Memory B cell (primary cell): ENCODE data around the gene BTBD9.
A peak's percentile ranks its signal among the peaks of the same experiment; 100 is the strongest.
"Not testable (repeated sequence)": the region's sequence is repeated elsewhere in the genome, so short reads cannot be mapped to it uniquely, and the experiment has no call there.

Experiments
- ATAC-seq: fragments of 150-1000 bp; cut with Tn5 transposase; 2 replicates; pipeline ENCODE4 v1.10.0; 2021; ENCODE audit warnings: low read depth, mild to moderate bottlenecking, moderate library complexity
- DNase-seq, 2 donors: peaks; one replicate each; pipeline ENCODE4 v3.0.0; 2022; ENCODE audit warnings: low spot score in 2 of 2
- H3K27ac Mint-ChIP-seq: one replicate; pipeline ENCODE4 v1.8.0; 2022; ENCODE audit warnings: mild to moderate bottlenecking, moderate library complexity, mixed read lengths
- H3K27me3 Mint-ChIP-seq: one replicate; pipeline ENCODE4 v1.8.0; 2022; ENCODE audit warnings: mixed read lengths
- H3K36me3 Mint-ChIP-seq: one replicate; pipeline ENCODE4 v1.8.0; 2022; ENCODE audit warnings: mild to moderate bottlenecking, mixed read lengths
- H3K4me1 Mint-ChIP-seq: one replicate; pipeline ENCODE4 v1.8.0; 2022; ENCODE audit warnings: mixed read lengths
- H3K4me3 Mint-ChIP-seq: one replicate; pipeline ENCODE4 v1.8.0; 2022; ENCODE audit warnings: mild to moderate bottlenecking, moderate library complexity, mixed read lengths
- H3K9me3 Mint-ChIP-seq: one replicate; pipeline ENCODE4 v1.8.0; 2022; ENCODE audit warnings: mixed read lengths

Gene BTBD9

GRCh38 chr6:38349795-38350194 is 289.9 kb downstream of the BTBD9 start:
- H3K4me3 Mint-ChIP-seq = no peak overlapping the region
- H3K9me3 Mint-ChIP-seq = no peaks in the 10 kb centered on the region
- no peaks in the 10 kb centered on the region for H3K27me3 Mint-ChIP-seq
- ATAC-seq (no peak), DNase-seq (no peak)
- no peak overlapping the region for H3K27ac Mint-ChIP-seq
- H3K36me3 Mint-ChIP-seq = peaks cover 9% of the 10 kb centered on the region
- peaks cover 12% of the 10 kb centered on the region for H3K4me1 Mint-ChIP-seq

- no peak for ATAC-seq
- peaks cover 14% of the 10 kb centered on the region for H3K36me3 Mint-ChIP-seq
Measured at GRCh38 chr6:38349221-38349620, 290.5 kb downstream of the BTBD9 start.

DNA sequence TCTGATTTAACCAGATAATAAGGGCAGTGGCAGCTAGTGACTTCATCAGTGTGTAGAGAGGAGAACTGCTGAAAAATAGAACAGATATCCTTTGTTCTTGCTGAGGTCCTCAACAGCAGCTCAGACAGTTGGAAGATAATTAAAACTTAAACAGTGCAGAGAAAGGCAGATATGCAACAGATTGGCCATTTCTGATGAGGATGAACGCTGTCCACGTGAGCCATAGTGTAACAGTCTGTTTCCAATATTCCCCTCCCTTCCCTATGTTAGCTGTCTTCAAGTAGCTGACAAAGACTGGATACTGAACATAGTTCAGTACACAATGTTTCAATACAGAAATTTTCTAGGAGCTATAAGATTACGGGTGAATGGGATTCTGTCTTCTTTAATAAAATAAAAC is 291.4 kb downstream of the BTBD9 start:
- Mint-ChIP-seq H3K4me3 (no peak overlapping the region), H3K36me3 (peaks cover 19% of the 10 kb centered on the region), H3K27me3 (no peaks in the 10 kb centered on the region), H3K4me1 (peaks cover 8% of the 10 kb centered on the region), H3K9me3 (no peaks in the 10 kb centered on the region), H3K27ac (no peak overlapping the region)
- no peak for DNase-seq
- ATAC-seq = no peak

More at GRCh38 chr6:38349221-38349620, 290.5 kb downstream of the BTBD9 start:
- no peak overlapping the region for H3K27ac Mint-ChIP-seq
- no peak for DNase-seq
- peaks cover 8% of the 10 kb centered on the region for H3K4me1 Mint-ChIP-seq
- no peaks in the 10 kb centered on the region for H3K27me3 Mint-ChIP-seq
- H3K9me3 Mint-ChIP-seq = no peaks in the 10 kb centered on the region
- H3K4me3 Mint-ChIP-seq = no peak overlapping the region

DNA sequence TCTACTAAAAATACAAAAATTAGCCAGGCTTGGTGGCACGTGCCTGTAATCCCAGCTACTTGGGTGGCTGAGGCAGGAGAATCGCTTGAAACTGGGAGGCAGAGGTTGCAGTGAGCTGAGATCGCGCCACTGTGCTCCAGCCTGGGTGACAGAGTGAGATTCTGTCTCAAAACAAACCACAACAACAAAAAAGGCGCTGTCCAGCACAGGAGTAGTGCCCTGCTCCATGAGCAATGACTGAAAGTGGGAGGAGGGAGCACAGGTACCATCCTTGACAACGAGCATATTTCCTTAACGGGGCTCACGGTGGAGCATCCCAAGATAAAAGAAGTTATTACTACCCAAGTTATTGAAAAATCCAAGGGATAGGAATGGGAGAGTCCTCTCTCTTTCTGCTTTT is 291.9 kb downstream of the BTBD9 start:
- not testable (repeated sequence) for H3K27me3 Mint-ChIP-seq, H3K27ac Mint-ChIP-seq, H3K4me1 Mint-ChIP-seq, H3K4me3 Mint-ChIP-seq, ATAC-seq, H3K9me3 Mint-ChIP-seq, DNase-seq
- H3K36me3 Mint-ChIP-seq = peaks cover 23% of the 10 kb centered on the region

DNA sequence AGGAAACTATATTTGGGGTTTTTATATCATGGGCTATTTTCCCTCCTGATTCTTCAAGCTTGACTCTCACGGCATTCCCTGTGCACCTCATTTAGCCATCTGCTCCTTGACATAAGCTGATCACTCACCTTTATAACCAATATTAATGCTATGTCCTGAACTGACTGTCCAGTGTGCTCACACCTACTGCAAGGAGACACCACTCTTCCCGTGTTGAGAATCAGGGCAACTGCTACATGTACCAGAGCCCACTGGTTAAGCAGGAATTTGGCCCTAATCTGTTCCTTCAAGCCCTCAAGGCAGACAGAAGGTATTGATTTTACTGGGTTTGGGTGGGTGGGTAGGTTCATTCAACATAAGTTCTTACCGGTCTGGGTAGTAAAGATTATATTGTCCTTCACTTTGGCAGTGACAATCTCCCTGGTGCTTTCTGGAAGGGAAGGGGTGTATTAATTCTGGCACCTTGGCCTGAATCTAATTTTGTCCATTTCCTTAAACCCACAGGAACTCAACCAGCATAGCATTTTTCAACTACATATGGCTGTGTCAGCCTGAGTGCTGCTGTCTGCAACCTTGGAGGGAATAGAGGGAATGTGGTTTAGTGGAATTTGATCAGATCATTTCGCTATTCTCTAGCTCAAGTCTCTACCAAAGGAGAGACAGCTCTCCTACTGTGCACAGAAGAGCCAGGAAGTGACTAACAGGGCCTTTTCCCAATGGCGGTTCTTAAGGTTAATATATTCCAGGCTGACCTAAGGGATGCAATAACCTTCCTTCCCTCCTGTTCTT is 293.2 kb downstream of the BTBD9 start:
- no peaks in the 10 kb centered on the region for H3K9me3 Mint-ChIP-seq
- ATAC-seq (no peak), DNase-seq (no peak)
- H3K27me3 Mint-ChIP-seq = no peaks in the 10 kb centered on the region
- peaks cover 25% of the 10 kb centered on the region for H3K36me3 Mint-ChIP-seq
- no peak overlapping the region for H3K4me3 Mint-ChIP-seq
- peaks cover 2% of the 10 kb centered on the region for H3K4me1 Mint-ChIP-seq
- H3K27ac Mint-ChIP-seq = no peak overlapping the region

GRCh38 chr6:38345586-38345985 is 294.1 kb downstream of the BTBD9 start:
- Mint-ChIP-seq H3K4me3 (no peak overlapping the region), H3K9me3 (no peaks in the 10 kb centered on the region), H3K4me1 (no peaks in the 10 kb centered on the region), H3K36me3 (peaks cover 26% of the 10 kb centered on the region), H3K27ac (no peak overlapping the region), H3K27me3 (no peaks in the 10 kb centered on the region)
- no peak for DNase-seq
- no peak for ATAC-seq

DNA sequence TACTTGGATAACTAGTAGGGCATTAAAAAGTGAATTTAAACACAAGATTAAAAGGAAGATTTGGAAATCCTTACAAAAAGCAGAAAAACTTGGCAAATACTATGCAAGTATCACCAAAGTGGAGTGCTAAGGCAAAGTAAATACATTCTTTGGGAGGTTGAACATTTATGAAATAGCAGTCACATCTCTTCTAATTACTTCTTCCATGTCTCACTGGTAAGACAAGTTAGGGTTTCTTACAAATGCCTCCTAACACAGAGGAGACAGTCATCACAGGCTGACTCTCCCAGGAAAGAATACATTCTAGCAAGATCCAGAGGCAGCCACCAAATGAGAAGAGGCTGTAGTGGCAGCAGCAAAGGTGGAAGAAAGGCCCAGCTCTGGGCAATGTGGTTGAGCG is 298.2 kb downstream of the BTBD9 start:
- H3K27ac Mint-ChIP-seq = no peak overlapping the region
- H3K4me3 Mint-ChIP-seq = no peak overlapping the region
- peaks cover 42% of the 10 kb centered on the region for H3K36me3 Mint-ChIP-seq
- H3K4me1 Mint-ChIP-seq = no peaks in the 10 kb centered on the region
- H3K27me3 Mint-ChIP-seq = no peaks in the 10 kb centered on the region
- ATAC-seq (no peak), DNase-seq (no peak)
- no peaks in the 10 kb centered on the region for H3K9me3 Mint-ChIP-seq

GRCh38 chr6:38339914-38340313 is 299.8 kb downstream of the BTBD9 start:
- H3K27me3 Mint-ChIP-seq = no peaks in the 10 kb centered on the region
- H3K27ac Mint-ChIP-seq = no peak overlapping the region
- H3K9me3 Mint-ChIP-seq = peaks cover under 1% of the 10 kb centered on the region
- no peak overlapping the region for H3K4me3 Mint-ChIP-seq
- peaks cover 39% of the 10 kb centered on the region for H3K36me3 Mint-ChIP-seq
- no peaks in the 10 kb centered on the region for H3K4me1 Mint-ChIP-seq
- ATAC-seq (no peak), DNase-seq (no peak)

DNA sequence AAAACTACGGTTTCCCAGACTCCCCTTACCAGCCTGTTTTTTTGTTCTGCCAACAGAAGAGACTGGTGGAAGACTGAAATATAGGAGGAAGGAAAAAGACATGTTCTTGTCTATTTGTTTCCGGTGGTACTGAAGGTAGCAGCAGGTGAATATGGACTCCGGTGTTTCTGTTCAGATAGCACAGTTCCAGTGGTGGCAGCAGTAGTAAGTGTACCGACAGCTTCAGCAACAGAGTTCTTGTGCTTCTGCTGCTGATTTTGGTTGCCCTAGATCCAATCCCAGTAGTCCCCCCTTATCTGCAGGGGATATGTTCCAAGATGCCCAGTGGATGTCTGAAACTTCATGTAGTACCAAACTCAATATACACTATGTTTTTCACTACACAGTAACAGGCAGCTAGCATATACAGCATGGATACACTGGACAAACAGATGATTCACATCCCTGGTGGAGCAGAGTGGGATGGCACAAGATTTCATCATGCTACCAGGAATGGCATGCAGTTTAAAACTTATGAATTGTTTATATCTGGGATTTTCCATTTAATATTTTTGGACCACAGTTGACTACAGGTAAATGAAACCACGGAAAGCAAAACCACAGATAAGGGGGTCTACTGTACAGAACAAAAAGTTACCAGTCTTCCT is 301.8 kb downstream of the BTBD9 start:
- ATAC-seq = no peak
- no peak overlapping the region for H3K27ac Mint-ChIP-seq
- H3K27me3 Mint-ChIP-seq = no peaks in the 10 kb centered on the region
- no peak for DNase-seq
- H3K4me3 Mint-ChIP-seq = no peak overlapping the region
- no peaks in the 10 kb centered on the region for H3K4me1 Mint-ChIP-seq
- H3K9me3 Mint-ChIP-seq = peaks cover 10% of the 10 kb centered on the region
- peaks cover 37% of the 10 kb centered on the region for H3K36me3 Mint-ChIP-seq

- Mint-ChIP-seq H3K27me3 (no peaks in the 10 kb centered on the region), H3K9me3 (peaks cover 10% of the 10 kb centered on the region), H3K4me1 (no peaks in the 10 kb centered on the region), H3K27ac (no peak overlapping the region), H3K4me3 (no peak overlapping the region), H3K36me3 (peaks cover 39% of the 10 kb centered on the region)
- ATAC-seq (no peak), DNase-seq (no peak)
Measured at GRCh38 chr6:38336922-38337321, 302.8 kb downstream of the BTBD9 start.

DNA sequence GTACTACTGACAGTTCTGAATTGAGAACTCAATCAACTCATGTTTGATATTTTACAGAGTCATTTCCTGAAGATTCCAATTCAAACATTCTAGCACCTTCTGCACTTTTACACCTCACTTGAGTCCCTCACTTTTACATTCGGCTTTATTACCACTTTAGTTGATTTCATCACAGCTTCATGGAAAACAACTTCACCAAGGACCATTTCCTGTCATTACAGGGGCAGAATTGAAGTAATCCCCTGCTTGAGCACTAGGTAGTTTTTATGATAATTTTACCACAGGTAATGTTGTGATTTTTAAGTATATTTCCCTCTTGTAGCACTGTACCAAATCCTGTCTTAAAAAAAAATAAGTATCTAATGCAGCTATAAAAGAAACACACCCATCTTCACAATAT is 312.9 kb downstream of the BTBD9 start:
- Mint-ChIP-seq H3K36me3 (peaks cover 22% of the 10 kb centered on the region), H3K4me1 (peaks cover 12% of the 10 kb centered on the region), H3K27me3 (no peaks in the 10 kb centered on the region), H3K27ac (no peak overlapping the region), H3K9me3 (no peaks in the 10 kb centered on the region), H3K4me3 (no peak overlapping the region)
- no peak for ATAC-seq
- DNase-seq = no peak

DNA sequence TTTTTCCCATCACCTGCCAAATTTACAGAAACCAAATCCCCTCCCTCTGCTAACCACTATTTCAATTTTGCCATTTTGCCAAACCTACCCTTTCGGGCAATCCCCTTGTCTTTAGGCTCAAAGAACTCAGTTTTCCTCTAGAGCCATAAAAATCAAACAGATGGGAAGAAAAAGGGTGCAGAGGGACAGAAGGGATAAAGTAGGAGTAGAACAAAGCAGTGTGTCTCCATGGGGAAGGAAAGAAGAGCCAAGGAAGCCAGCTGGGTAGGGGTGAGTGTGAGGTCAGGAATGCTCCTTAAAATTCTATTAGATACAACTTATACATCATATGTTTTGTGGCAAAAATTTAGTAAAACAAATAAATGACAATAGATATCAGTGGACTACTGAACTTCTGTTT is 316.5 kb downstream of the BTBD9 start:
- Mint-ChIP-seq H3K36me3 (peaks cover 23% of the 10 kb centered on the region), H3K4me3 (no peak overlapping the region), H3K27ac (no peak overlapping the region), H3K4me1 (peaks cover 27% of the 10 kb centered on the region), H3K27me3 (no peaks in the 10 kb centered on the region), H3K9me3 (no peaks in the 10 kb centered on the region)
- ATAC-seq = no peak
- no peak for DNase-seq

DNA sequence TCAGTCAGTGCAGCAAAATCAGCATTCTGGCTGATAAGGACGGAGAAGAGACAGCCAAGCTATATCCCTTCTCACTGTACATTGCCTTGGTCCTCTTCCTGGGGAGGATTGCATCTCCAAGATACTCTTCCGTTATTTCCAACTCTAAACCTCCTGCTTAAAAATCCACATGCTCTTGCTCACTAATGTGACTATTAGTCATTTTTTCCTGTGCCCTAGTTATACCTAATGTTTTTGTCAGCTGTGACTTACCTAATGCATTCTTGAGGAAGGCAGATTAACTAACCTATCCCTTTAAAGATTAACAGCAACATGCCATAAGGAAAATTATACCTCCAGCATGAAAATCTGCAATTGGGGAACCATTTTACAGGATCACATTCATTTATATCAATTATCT is 317.6 kb downstream of the BTBD9 start:
- ATAC-seq = no peak
- Mint-ChIP-seq H3K27me3 (no peaks in the 10 kb centered on the region), H3K36me3 (peaks cover 19% of the 10 kb centered on the region), H3K9me3 (no peaks in the 10 kb centered on the region), H3K27ac (no peak overlapping the region), H3K4me3 (no peak overlapping the region), H3K4me1 (peaks cover 29% of the 10 kb centered on the region)
- DNase-seq = no peak

DNA sequence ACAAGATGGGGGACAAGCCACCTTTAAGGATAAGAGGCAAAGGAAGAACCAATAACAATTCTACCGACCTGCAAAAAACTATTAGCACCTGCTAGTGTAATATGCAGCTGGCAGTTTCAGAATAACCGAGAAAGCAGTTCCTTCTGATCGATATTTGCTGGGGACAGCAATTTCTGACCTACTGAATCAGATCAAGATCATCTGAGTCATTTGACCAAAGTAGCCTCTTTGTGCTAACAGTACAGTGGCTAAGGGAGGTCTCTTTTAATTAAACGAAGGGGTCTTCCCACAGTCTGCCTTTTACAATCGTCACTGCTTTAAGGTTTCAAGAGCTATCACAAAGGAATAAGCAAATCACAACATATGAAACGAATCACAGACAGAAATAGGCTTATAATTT is 318.9 kb downstream of the BTBD9 start:
- Mint-ChIP-seq H3K36me3 (peaks cover 12% of the 10 kb centered on the region), H3K27me3 (no peaks in the 10 kb centered on the region), H3K9me3 (no peaks in the 10 kb centered on the region), H3K4me1 (peaks cover 38% of the 10 kb centered on the region), H3K27ac (peak overlapping the region; percentile 29), H3K4me3 (no peak overlapping the region)
- DNase-seq = no peak
- ATAC-seq = no peak

- Mint-ChIP-seq H3K27me3 (no peaks in the 10 kb centered on the region), H3K4me1 (peaks cover 38% of the 10 kb centered on the region), H3K36me3 (peaks cover 10% of the 10 kb centered on the region), H3K4me3 (no peak overlapping the region), H3K27ac (no peak overlapping the region), H3K9me3 (no peaks in the 10 kb centered on the region)
- no peak for ATAC-seq
- DNase-seq = no peak
Measured at GRCh38 chr6:38320358-38320757, 319.4 kb downstream of the BTBD9 start.
